HL-60 (cell line): ENCODE data around the gene THSD1.
"Not testable (repeated sequence)": the region's sequence is repeated elsewhere in the genome, so short reads cannot be mapped to it uniquely, and the experiment has no call there.

Source experiments
- DNase-seq, 2 experiments: peaks; one replicate each; pipeline ENCODE4 v3.0.0-alpha.2; 2010 to 2020; ENCODE audit warnings: low read depth in 1 of 2, low spot score in 1 of 2
- H3K27ac ChIP-seq: fragments of 250-450 bp; sonication (Bioruptor Pico); replicated peaks from 2 replicates; pipeline ENCODE4 v1.5.1; 2020; ENCODE audit warnings: mild to moderate bottlenecking, moderate library complexity
- H3K27me3 ChIP-seq: fragments of 250-450 bp; sonication (Bioruptor Pico); 2 replicates; pipeline ENCODE4 v1.5.1; 2021; ENCODE audit warnings: mild to moderate bottlenecking, moderate library complexity; ENCODE audit not compliant: insufficient read depth, poor library complexity, severe bottlenecking
- H3K4me3 ChIP-seq: replicated peaks from 2 replicates; pipeline ENCODE4 v1.5.1; 2011; ENCODE audit warnings: mild to moderate bottlenecking, control low read depth, low read length; ENCODE audit not compliant: insufficient read depth
- CTCF ChIP-seq: IDR thresholded peaks from one replicate; pipeline ENCODE4 v1.5.1; 2011; ENCODE audit warnings: low read length, control low read depth, inconsistent platforms; ENCODE audit not compliant: insufficient read depth
- GABPA ChIP-seq: IDR thresholded peaks from 2 replicates; pipeline ENCODE4 v1.6.1; 2012; ENCODE audit warnings: low read depth
- POLR2AphosphoS5 ChIP-seq: IDR thresholded peaks from 2 replicates; pipeline ENCODE4 v1.6.1; 2012; ENCODE audit warnings: low read depth
- SPI1 ChIP-seq: IDR thresholded peaks from 2 replicates; pipeline ENCODE4 v1.6.1; 2012; ENCODE audit warnings: low read depth, mild to moderate bottlenecking, borderline replicate concordance
- TF ChIP-seq, protein P1 (sequence below): IDR thresholded peaks from 2 replicates; pipeline ENCODE4 v1.6.1; 2012; ENCODE audit warnings: low read depth; ENCODE audit not compliant: insufficient replicate concordance

THSD1 gene

DNA sequence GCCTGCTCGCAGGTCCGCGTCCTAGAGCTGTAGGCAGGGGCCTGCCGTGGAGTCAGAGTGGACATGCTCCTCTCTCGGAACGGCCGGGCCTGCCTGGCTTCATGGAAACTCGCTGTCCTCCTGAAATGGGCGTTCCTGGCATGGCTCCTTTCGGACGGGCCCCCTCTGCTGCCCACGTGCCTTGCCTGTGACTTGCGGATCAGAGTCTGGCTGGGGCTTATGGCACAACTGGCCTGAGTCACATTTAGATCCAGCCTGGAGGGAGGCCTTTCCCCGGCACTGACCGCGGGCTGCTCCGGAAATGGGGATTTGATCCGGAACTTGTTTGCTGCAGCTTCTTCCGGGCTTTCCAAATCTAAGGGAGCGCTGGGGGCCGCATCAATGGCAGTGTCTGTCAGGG lies 28.1 kb downstream of the THSD1 start:
- Histone ChIP-seq H3K4me3 (no peak overlapping the region), H3K27me3 (no peaks in the 10 kb centered on the region), H3K27ac (no peak overlapping the region)
- no peak for DNase-seq
- no peak for TF ChIP-seq GABPA
- TF ChIP-seq, protein P1, sequence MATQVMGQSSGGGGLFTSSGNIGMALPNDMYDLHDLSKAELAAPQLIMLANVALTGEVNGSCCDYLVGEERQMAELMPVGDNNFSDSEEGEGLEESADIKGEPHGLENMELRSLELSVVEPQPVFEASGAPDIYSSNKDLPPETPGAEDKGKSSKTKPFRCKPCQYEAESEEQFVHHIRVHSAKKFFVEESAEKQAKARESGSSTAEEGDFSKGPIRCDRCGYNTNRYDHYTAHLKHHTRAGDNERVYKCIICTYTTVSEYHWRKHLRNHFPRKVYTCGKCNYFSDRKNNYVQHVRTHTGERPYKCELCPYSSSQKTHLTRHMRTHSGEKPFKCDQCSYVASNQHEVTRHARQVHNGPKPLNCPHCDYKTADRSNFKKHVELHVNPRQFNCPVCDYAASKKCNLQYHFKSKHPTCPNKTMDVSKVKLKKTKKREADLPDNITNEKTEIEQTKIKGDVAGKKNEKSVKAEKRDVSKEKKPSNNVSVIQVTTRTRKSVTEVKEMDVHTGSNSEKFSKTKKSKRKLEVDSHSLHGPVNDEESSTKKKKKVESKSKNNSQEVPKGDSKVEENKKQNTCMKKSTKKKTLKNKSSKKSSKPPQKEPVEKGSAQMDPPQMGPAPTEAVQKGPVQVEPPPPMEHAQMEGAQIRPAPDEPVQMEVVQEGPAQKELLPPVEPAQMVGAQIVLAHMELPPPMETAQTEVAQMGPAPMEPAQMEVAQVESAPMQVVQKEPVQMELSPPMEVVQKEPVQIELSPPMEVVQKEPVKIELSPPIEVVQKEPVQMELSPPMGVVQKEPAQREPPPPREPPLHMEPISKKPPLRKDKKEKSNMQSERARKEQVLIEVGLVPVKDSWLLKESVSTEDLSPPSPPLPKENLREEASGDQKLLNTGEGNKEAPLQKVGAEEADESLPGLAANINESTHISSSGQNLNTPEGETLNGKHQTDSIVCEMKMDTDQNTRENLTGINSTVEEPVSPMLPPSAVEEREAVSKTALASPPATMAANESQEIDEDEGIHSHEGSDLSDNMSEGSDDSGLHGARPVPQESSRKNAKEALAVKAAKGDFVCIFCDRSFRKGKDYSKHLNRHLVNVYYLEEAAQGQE: no peak

DNA sequence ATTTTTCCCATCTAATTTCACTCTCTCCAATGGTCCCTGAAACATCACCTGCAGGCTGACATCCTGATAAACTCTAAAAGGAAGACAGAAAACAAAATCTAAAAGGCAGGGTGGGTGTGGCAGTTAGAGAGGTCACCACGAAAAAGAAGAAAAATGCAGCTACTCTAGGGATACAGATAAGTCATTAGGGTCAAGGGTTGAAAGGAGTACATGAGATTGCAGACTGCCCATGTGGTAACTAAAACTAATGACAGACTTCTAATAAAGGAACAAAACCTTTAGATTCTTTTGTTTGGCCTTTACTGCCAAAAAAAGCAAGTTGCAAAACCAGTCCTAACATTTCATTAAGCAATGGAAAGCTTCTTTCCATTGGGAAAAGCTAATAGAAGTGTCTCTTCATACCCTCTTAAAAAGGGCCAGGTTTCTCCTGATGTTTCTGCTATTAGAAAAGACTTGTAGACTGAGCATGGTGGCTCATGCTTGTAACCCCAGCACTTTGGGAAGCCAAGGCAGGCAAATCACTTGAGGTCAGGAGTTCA lies 31.0 kb downstream of the THSD1 start:
- no peak for TF ChIP-seq CTCF
- TF ChIP-seq, protein P1: no peak
- TF ChIP-seq GABPA: no peak
- TF ChIP-seq POLR2AphosphoS5: no peak
- no peak for TF ChIP-seq SPI1
- H3K27ac ChIP-seq: no peak overlapping the region
- no peaks in the 10 kb centered on the region for H3K27me3 ChIP-seq
- no peak overlapping the region for H3K4me3 ChIP-seq
- DNase-seq: no peak

- no peak overlapping the region for H3K4me3 ChIP-seq
- no peak for DNase-seq
- H3K27ac ChIP-seq: no peak overlapping the region
- TF ChIP-seq CTCF (no peak), SPI1 (no peak), GABPA (no peak), POLR2AphosphoS5 (no peak)
- TF ChIP-seq, protein P1: no peak
- no peaks in the 10 kb centered on the region for H3K27me3 ChIP-seq
Observed at GRCh38 chr13:52374389-52374788, 31.6 kb downstream of the THSD1 start.

GRCh38 chr13:52373277-52373676 lies 32.7 kb downstream of the THSD1 start:
- H3K4me3 ChIP-seq, H3K27me3 ChIP-seq, H3K27ac ChIP-seq, DNase-seq: not testable (repeated sequence)
